Psoas muscle (tissue), 8 donors: ENCODE data around the gene UVSSA. TPM values are rescaled to one million over a fixed set of nuclear protein-coding genes. Genes with fewer than 3 reads are reported as not detected.
A peak's percentile ranks its signal among the peaks of the same experiment; 100 is the strongest.

Source experiments
- ATAC-seq, 4 donors: fragments of 200-7000 bp; cut with Tn5 transposase; one replicate each; pipeline ENCODE4 v1.9.1; 2020; ENCODE audit warnings: moderate library complexity in 3 of 4, mild to moderate bottlenecking in 2 of 4
- DNase-seq, 2 donors: peaks; one replicate each; pipeline ENCODE4 v3.0.0-alpha.2; 2020
- H3K27ac ChIP-seq: fragments of 200-600 bp; one replicate; pipeline ENCODE4 v1.8.0; 2022
- H3K27me3 ChIP-seq, 3 donors: fragments of 200-600 bp in 1 of 3; one replicate each; pipeline versions ENCODE4 v1.6.1 to v1.8.0; 2013 to 2022; ENCODE audit warnings: low read length in 2 of 3, mild to moderate bottlenecking in 2 of 3, moderate library complexity in 1 of 3; ENCODE audit not compliant: insufficient read depth in 3 of 3
- H3K36me3 ChIP-seq, 2 donors: fragments of 200-600 bp in 1 of 2; one replicate each; pipeline versions ENCODE4 v1.6.1 to v1.8.0; 2013 to 2022; ENCODE audit warnings: low read depth in 1 of 2, mild to moderate bottlenecking in 1 of 2, moderate library complexity in 1 of 2; ENCODE audit not compliant: insufficient read depth in 1 of 2
- H3K4me1 ChIP-seq: fragments of 200-600 bp; one replicate; pipeline ENCODE4 v1.8.0; 2022
- H3K4me3 ChIP-seq: fragments of 200-600 bp; one replicate; pipeline ENCODE4 v1.8.0; 2022; ENCODE audit warnings: mild to moderate bottlenecking
- H3K9me3 ChIP-seq: fragments of 200-600 bp; one replicate; pipeline ENCODE4 v1.8.0; 2022
- WGBS, 3 donors: extraction: QIAGEN DNeasy Blood & Tissue Kit; methylation state at CpG; one replicate each; pipeline versions ENCODE4 v1.1.6 to v1.1.7; 2013; 5-methylcytosine and 5-hydroxymethylcytosine counted together
- intact Hi-C, 2 donors: fragments of 100-400 bp; cut with DNase I; formaldehyde crosslinking; loops; one replicate each; pipeline versions ENCODE4 v1.11.0 to v1.14.2; 2022
- polyA plus RNA-seq, 3 donors: library from polyadenylated mRNA; stranded (reverse); fragments of 200-250 nt; gene quantifications; one replicate each; pipeline ENCODE4 v1.2.3, GENCODE V29; 2013
- total RNA-seq, 4 donors: library from RNA; stranded (reverse); fragmentation: NEBNext Ultra II Directional in 2 of 4; extraction: Animal tissue kit (Norgen Biotek cat#: 25700) in 2 of 4; gene quantifications; one replicate each; pipeline versions ENCODE4 v1.2.1 to v1.2.4, GENCODE V29; 2021 to 2023
- TF ChIP-seq, protein P1 (sequence below): fragments of 200-600 bp; IDR thresholded peaks from one replicate; pipeline ENCODE4 v1.8.0; 2022; ENCODE audit warnings: antibody characterized with exemption
- donor health status: healthy with polysubstance abuse.
- donor health status: DM: no; HTN: no; CAD: no; lungs with moderate emphysema.
- donor health status: Bipolar disorder and iron deficiency.
- donor health status: healthy.
- donor health status: DM: yes; HTN: yes; CAD: no.
- donor health status: DM: no; HTN: no; CAD: no.
- donor health status: DM: no; HTN: no; CAD: no.
- donor health status: DM: yes; HTN: yes; CAD: no.

Gene UVSSA
- total and polyA plus RNA-seq, 7 donors: 1.9 to 9.4 (median 7.7) TPM

DNA sequence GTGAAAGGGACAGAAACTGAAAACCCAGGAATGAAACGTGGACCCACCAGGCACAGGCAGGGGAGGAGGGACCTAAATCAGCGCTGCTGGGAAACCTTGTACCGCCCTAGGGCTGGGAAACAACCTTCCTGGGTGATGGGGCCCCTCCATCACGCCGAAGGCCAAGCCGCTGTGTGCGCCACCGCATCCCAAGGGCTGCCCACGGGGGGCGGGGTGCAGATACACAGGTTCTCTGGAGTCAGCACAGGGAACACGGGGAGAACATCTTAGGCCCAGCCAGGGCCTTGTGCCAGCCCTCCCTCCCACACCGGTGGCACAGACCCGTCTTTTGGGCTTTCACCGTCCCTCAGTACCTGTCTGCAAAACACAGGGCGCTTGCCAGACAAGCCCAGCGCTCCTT is 13.0 kb downstream of the UVSSA start:
- H3K36me3 ChIP-seq: peaks cover 0 to 29% of the 10 kb centered on the region in 2 donors
- H3K27ac ChIP-seq: no peak overlapping the region
- H3K4me1 ChIP-seq: no peaks in the 10 kb centered on the region
- no peak for ATAC-seq
- no peak for DNase-seq
- 92 to 96% (median 93%) methylated on average over 15 to 16 of the region's 16 CpGs for WGBS, 3 donors
- TF ChIP-seq, protein P1, sequence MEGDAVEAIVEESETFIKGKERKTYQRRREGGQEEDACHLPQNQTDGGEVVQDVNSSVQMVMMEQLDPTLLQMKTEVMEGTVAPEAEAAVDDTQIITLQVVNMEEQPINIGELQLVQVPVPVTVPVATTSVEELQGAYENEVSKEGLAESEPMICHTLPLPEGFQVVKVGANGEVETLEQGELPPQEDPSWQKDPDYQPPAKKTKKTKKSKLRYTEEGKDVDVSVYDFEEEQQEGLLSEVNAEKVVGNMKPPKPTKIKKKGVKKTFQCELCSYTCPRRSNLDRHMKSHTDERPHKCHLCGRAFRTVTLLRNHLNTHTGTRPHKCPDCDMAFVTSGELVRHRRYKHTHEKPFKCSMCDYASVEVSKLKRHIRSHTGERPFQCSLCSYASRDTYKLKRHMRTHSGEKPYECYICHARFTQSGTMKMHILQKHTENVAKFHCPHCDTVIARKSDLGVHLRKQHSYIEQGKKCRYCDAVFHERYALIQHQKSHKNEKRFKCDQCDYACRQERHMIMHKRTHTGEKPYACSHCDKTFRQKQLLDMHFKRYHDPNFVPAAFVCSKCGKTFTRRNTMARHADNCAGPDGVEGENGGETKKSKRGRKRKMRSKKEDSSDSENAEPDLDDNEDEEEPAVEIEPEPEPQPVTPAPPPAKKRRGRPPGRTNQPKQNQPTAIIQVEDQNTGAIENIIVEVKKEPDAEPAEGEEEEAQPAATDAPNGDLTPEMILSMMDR: no peak
- no peak overlapping the region for H3K4me3 ChIP-seq
- intact Hi-C loops: loop anchor here (5.0 to 10.0 kb wide), 3 partner anchors 152 to 272 kb away; no protein-coding TSS in a partner anchor
- no peaks in the 10 kb centered on the region for H3K9me3 ChIP-seq
- no peaks in the 10 kb centered on the region for H3K27me3 ChIP-seq

DNA sequence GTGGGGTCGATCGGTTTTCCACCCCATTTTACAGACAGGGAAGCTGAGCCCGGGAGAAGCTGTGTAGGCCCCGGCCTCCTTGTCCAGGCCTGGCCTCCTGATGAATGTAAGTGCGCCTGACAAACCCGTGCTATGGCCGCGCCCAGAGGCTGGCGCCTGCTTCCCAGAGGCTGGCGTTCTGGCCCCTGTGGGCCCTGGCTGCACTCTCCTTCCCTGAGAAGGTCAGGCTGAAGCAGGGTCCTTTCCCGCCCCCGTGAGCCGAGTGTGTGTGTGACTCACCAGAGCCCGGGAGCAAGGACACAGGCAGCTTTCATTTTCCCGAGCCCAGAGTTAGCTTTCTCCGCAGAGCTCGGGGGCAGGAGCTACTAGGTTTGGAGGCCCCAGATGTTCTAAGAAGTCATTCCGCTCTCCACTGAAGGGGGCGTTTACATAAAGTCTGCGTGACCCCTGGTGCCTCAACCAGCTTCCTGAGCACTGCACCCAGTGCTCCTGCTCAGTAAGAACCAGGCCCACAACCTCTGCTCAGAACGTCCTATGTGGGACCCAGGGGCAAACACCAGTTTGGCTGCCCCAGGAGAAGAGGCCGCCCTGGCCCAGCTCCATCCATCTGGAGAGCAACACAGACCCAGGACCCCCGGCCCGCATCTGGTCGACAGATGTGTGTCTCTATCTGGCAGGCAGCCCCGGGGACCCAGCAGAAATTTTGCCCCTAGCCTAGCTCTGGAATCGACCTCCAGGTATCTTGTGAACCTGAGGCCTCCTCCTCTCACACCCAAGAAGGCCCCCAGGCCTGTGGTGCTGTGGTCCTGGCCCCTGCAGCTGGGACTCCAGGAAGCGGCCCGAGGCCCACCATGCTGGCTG is 13.6 kb downstream of the UVSSA start:
- H3K4me3 ChIP-seq: no peak overlapping the region
- TF ChIP-seq, protein P1: no peak
- H3K4me1 ChIP-seq: no peaks in the 10 kb centered on the region
- H3K27ac ChIP-seq: no peak overlapping the region
- intact Hi-C loops: no loop called here
- 86 to 89% (median 87%) methylated on average over 29 of the region's 29 CpGs for whole genome bisulfite sequencing, 3 donors
- peak in 1 of 2 donors; percentile 37 for DNase-seq
- peaks cover 0 to 24% of the 10 kb centered on the region in 2 donors for H3K36me3 ChIP-seq
- no peaks in the 10 kb centered on the region for H3K9me3 ChIP-seq
- no peak for ATAC-seq
- H3K27me3 ChIP-seq: no peaks in the 10 kb centered on the region

GRCh38 chr4:1361431-1361830 is 14.4 kb downstream of the UVSSA start:
- Histone ChIP-seq H3K9me3 (no peaks in the 10 kb centered on the region), H3K36me3 (peaks cover 0 to 31% of the 10 kb centered on the region in 2 donors), H3K27me3 (no peaks in the 10 kb centered on the region), H3K4me3 (no peak overlapping the region), H3K27ac (no peak overlapping the region), H3K4me1 (no peaks in the 10 kb centered on the region)
- ATAC-seq (no peak), DNase-seq (no peak)
- TF ChIP-seq, protein P1: no peak
- WGBS, 3 donors: 84 to 89% (median 84%) methylated on average over 18 of the region's 18 CpGs
- intact Hi-C loops: no loop called here

GRCh38 chr4:1362046-1362445 is 15.0 kb downstream of the UVSSA start:
- H3K4me1 ChIP-seq: no peaks in the 10 kb centered on the region
- H3K4me3 ChIP-seq: no peak overlapping the region
- ATAC-seq (no peak), DNase-seq (no peak)
- no peaks in the 10 kb centered on the region for H3K9me3 ChIP-seq
- WGBS, 3 donors: 91 to 93% (median 93%) methylated on average over 10 of the region's 10 CpGs
- TF ChIP-seq, protein P1: no peak
- no peak overlapping the region for H3K27ac ChIP-seq
- intact Hi-C loops: no loop called here
- no peaks in the 10 kb centered on the region for H3K27me3 ChIP-seq
- peaks cover 3 to 34% of the 10 kb centered on the region in 2 donors for H3K36me3 ChIP-seq
